A673 (cell line): ENCODE results near the gene TARBP1.

Source experiments
- CTCF ChIP-seq: fragments of 300-800, 200-600 bp; sonication (generic); conservative IDR thresholded peaks from 2 replicates; pipeline ENCODE4 v1.5.1; 2017; ENCODE audit warnings: low read depth, mild to moderate bottlenecking, antibody characterized with exemption, low read length, moderate library complexity, mixed read lengths
- EZH2 ChIP-seq: fragments of 200-600 bp; sonication (generic); IDR thresholded peaks from 2 replicates; pipeline ENCODE4 v1.6.1; 2017; ENCODE audit warnings: borderline replicate concordance, low read depth, mild to moderate bottlenecking, mixed read lengths, antibody characterized with exemption, low read length; ENCODE audit not compliant: poor library complexity, severe bottlenecking

GRCh38 chr1:234469376-234469775, 9.6 kb downstream of the TARBP1 start:
- no peak for TF ChIP-seq CTCF
- TF ChIP-seq EZH2 = no peak
